Breast epithelium (tissue), 4 donors: ENCODE data around the gene LYRM4. TPM values are rescaled to one million over a fixed set of nuclear protein-coding genes. Genes with fewer than 3 reads are reported as not detected.

Experiments
- DNase-seq, 2 donors: peaks; one replicate each; pipeline ENCODE4 v3.0.0-alpha.2; 2019; ENCODE audit warnings: low spot score in 2 of 2
- H3K27ac ChIP-seq, 2 donors: fragments of 200-600 bp; sonication (generic) in 1 of 2; one replicate each; pipeline ENCODE4 v1.5.1; 2016 to 2019; ENCODE audit warnings: mild to moderate bottlenecking in 1 of 2
- H3K27me3 ChIP-seq, 2 donors: fragments of 200-600 bp; sonication (generic) in 1 of 2; one replicate each; pipeline versions ENCODE4 v1.5.1 to v1.6.0; 2017 to 2019; ENCODE audit warnings: control low read depth in 1 of 2, mild to moderate bottlenecking in 1 of 2
- H3K36me3 ChIP-seq: fragments of 200-600 bp; one replicate; pipeline ENCODE4 v1.5.1; 2019
- H3K4me1 ChIP-seq, 2 donors: fragments of 200-600 bp; sonication (generic); one replicate each; pipeline ENCODE4 v1.5.1; 2016 to 2019; ENCODE audit warnings: control low read depth in 1 of 2
- H3K4me3 ChIP-seq, 3 donors: fragments of 200-600 bp; sonication (generic); 1 replicate in 2 of 3; 2 replicates in 1 of 3; pipeline ENCODE4 v1.5.1; 2016 to 2019; ENCODE audit warnings: mild to moderate bottlenecking in 3 of 3, moderate library complexity in 2 of 3
- H3K9me3 ChIP-seq, 2 donors: fragments of 200-600 bp; sonication (generic) in 1 of 2; one replicate each; pipeline ENCODE4 v1.5.1; 2016 to 2019; ENCODE audit warnings: control low read depth in 1 of 2
- CTCF ChIP-seq, 3 donors: fragments of 450-650 bp; IDR thresholded peaks; one replicate each; pipeline ENCODE4 v1.5.1; 2016 to 2017; ENCODE audit warnings: antibody characterized with exemption in 3 of 3, mild to moderate bottlenecking in 3 of 3, moderate library complexity in 3 of 3
- POLR2A ChIP-seq: fragments of 450-650 bp; IDR thresholded peaks from one replicate; pipeline ENCODE4 v1.6.1; 2016; ENCODE audit warnings: antibody characterized with exemption, mild to moderate bottlenecking, moderate library complexity
- POLR2AphosphoS5 ChIP-seq, 3 donors: sonication (generic); formaldehyde crosslinking; IDR thresholded peaks; one replicate each; pipeline ENCODE4 v1.6.1; 2017; ENCODE audit warnings: antibody characterized with exemption in 3 of 3
- intact Hi-C: fragments of 100-400 bp; cut with DNase I; formaldehyde crosslinking; loops from one replicate; pipeline ENCODE4 v1.15.1; 2023; ENCODE audit warnings: low total_unique reads
- total RNA-seq, 3 donors: library from RNA; depleted of rRNA; stranded (reverse); fragments of >200 nt; gene quantifications; one replicate each; pipeline ENCODE4 v1.1.0, GENCODE V29; 2016

The LYRM4 gene
- total RNA-seq, 3 donors from 2014 or later: 24.4 to 38.0 (median 25.0) TPM

DNA sequence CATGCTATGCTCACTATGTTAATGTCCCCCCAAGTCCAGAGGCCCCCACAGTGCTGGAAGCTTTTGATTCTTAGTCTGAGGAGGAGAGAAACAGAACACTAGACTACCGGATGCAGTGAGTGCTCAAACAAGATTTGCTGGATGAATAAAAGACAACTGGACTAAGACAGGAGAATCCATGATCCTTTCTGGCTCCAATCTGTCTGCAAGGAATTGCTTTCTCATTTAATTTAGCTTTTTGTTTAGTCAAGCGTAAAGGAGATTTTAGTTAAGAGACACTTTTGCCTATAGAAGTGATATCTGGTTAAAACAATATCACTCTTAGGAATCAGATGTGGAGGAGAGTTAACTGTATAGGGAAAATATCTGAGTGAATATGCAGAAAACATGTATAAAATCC, 13.5 kb downstream of the LYRM4 start:
- DNase-seq: no peak
- H3K4me3 ChIP-seq: no peak overlapping the region
- TF ChIP-seq CTCF (IDR thresholded peaks at IDR 0.05): no peak
- TF ChIP-seq POLR2A: no peak
- TF ChIP-seq POLR2AphosphoS5 (IDR thresholded peaks at IDR 0.05): no peak
- intact Hi-C loops: no loop called here
- H3K27me3 ChIP-seq: no peaks in the 10 kb centered on the region
- no peak overlapping the region for H3K27ac ChIP-seq
- H3K36me3 ChIP-seq: no peaks in the 10 kb centered on the region
- H3K9me3 ChIP-seq: no peaks in the 10 kb centered on the region
- H3K4me1 ChIP-seq: no peaks in the 10 kb centered on the region

DNA sequence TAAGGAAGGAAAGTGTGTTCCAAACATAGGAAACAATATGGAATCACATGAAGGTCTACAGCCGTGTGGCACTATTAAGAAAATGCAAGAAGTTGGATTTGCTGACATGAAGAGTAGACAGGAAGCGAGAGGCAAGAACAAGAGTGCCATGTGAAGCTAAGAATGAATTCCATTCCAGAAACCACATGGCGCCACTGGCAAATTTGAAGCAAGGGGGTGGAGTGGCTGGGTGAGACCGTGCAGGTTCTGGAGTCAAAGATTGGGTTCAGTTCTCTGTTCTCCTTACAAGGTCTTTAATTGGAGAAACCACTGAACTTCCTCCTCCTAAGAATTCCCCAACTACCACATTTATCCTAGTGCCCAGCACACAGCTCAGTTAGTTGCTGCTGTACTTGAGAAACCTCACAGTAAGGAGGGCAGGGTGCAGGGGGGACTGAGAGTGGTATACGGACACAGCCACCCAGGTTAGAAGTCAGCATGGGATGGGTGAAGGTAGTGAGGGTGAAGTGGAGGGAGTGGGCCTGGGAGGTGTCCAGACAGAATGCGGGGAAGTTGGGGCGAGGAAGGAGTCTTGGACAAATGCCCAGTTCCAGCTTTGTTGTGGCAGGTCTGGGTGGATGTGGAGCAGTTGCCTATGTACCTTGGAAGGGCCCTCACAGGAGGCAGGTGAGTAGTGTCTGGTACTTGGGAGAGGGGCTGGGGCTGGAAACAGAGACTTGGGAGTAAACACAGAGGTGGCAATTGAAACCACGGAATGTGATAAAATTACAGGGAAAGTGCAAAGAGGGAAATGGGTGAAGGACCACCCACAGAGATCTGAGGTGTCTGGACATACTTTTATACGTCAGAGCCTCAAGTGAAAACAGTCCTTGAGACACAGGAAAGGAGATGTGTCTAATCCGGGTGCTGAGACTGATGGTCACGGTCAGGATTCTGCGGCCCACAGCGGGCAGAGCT, 14.3 kb downstream of the LYRM4 start:
- Histone ChIP-seq H3K27me3 (no peaks in the 10 kb centered on the region), H3K27ac (no peak overlapping the region), H3K4me1 (no peaks in the 10 kb centered on the region), H3K9me3 (no peaks in the 10 kb centered on the region), H3K36me3 (no peaks in the 10 kb centered on the region), H3K4me3 (no peak overlapping the region)
- intact Hi-C loops: no loop called here
- TF ChIP-seq CTCF (IDR thresholded peaks at IDR 0.05) (no peak), POLR2AphosphoS5 (IDR thresholded peaks at IDR 0.05) (no peak), POLR2A (no peak)
- no peak for DNase-seq

DNA sequence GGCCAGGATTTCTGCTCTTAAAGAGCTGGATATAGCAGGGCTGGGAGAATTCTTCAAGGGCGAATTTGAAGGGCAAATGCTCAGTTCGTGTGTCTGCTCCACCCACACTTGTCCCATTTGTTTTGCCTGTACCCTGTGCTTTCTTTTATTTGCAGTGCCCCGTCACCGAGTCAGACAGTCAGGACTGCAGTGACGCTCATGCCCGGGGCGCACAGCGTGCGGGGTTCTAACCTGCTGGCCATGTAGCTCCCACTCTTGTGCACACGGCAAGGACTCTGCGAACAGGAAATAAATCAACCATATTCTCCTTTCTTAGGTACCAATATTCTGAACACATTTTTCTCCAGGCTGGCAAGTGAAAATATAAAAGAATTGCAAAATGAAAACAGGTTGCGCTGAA, 17.7 kb downstream of the LYRM4 start:
- no peaks in the 10 kb centered on the region for H3K36me3 ChIP-seq

GRCh38 chr6:5241252-5241651, 19.5 kb downstream of the LYRM4 start:
- no peak for TF ChIP-seq POLR2AphosphoS5 (IDR thresholded peaks at IDR 0.05)
- TF ChIP-seq CTCF (IDR thresholded peaks at IDR 0.05): no peak
- TF ChIP-seq POLR2A: no peak
- no peaks in the 10 kb centered on the region for H3K27me3 ChIP-seq
- H3K4me3 ChIP-seq: no peak overlapping the region
- H3K9me3 ChIP-seq: no peaks in the 10 kb centered on the region
- intact Hi-C loops: no loop called here
- H3K36me3 ChIP-seq: no peaks in the 10 kb centered on the region
- no peaks in the 10 kb centered on the region for H3K4me1 ChIP-seq
- no peak for DNase-seq
- H3K27ac ChIP-seq: no peak overlapping the region

More for the DNA sequence above, 17.7 kb downstream of the LYRM4 start:
- Histone ChIP-seq H3K4me3 (no peak overlapping the region), H3K4me1 (no peaks in the 10 kb centered on the region), H3K27me3 (no peaks in the 10 kb centered on the region), H3K27ac (no peak overlapping the region), H3K9me3 (no peaks in the 10 kb centered on the region)
- intact Hi-C loops: no loop called here
- TF ChIP-seq POLR2A (no peak), POLR2AphosphoS5 (IDR thresholded peaks at IDR 0.05) (no peak), CTCF (IDR thresholded peaks at IDR 0.05) (no peak)
- DNase-seq: no peak

- Histone ChIP-seq H3K27me3 (no peaks in the 10 kb centered on the region), H3K4me3 (no peak overlapping the region), H3K27ac (no peak overlapping the region), H3K4me1 (no peaks in the 10 kb centered on the region), H3K36me3 (no peaks in the 10 kb centered on the region), H3K9me3 (no peaks in the 10 kb centered on the region)
- no peak for DNase-seq
- intact Hi-C loops: no loop called here
- no peak for TF ChIP-seq CTCF (IDR thresholded peaks at IDR 0.05)
Observed at GRCh38 chr6:5238336-5238735, 22.4 kb downstream of the LYRM4 start.
